AG04449 (cell line): ENCODE results near the gene BNIPL.

Experiments
- CTCF ChIA-PET: fragments of 350-600 bp; formaldehyde crosslinking; extraction: SDS; loops from one replicate; lab custom pipeline; 2021; ENCODE audit warnings: antibody characterized with exemption; lab: Yijun Ruan, JAX
- POLR2A ChIA-PET: fragments of 400-600, 350-600 bp; formaldehyde crosslinking; extraction: SDS; loops from one replicate; lab custom pipeline; 2020; ENCODE audit warnings: antibody characterized with exemption, inconsistent platforms; lab: Yijun Ruan, JAX
- DNase-seq: peaks from one replicate; pipeline ENCODE4 v3.0.0-alpha.2; 2010; ENCODE audit warnings: low read depth, low spot score
- H3K4me3 ChIP-seq: 2 replicates; pipeline ENCODE4 v1.5.1; 2011; ENCODE audit warnings: low read depth, mild to moderate bottlenecking, control low read depth, low read length
- TF ChIP-seq, protein P1 (sequence below): IDR thresholded peaks from one replicate; pipeline ENCODE4 v1.5.1; 2011; ENCODE audit warnings: mild to moderate bottlenecking, moderate library complexity, low read length, control low read depth, inconsistent platforms; ENCODE audit not compliant: insufficient read depth; ENCODE audit errors: missing control alignments

BNIPL gene, protein sequence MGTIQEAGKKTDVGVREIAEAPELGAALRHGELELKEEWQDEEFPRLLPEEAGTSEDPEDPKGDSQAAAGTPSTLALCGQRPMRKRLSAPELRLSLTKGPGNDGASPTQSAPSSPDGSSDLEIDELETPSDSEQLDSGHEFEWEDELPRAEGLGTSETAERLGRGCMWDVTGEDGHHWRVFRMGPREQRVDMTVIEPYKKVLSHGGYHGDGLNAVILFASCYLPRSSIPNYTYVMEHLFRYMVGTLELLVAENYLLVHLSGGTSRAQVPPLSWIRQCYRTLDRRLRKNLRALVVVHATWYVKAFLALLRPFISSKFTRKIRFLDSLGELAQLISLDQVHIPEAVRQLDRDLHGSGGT

DNA sequence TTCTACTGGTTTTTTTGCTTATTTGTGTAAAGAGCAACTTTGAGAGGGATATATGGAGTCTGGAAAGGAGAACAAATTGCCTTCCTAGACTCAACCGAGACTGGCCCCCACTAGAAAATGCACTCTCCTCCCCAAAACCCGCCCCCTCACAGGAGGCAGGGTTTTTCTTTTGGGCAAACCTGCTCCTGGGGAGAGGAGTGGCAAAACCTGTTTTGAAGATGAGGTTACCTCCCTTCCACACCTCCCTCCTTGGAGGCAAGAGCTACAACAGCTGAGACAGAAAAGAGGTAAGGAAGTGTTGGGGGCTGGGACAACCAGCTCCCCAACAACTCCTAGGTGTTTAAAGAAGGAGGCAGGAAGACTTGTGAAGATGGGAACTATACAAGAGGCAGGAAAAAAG lies at the start of gene BNIPL:
BNIPL (plus strand) TSS at position 231 of the 400 bp plus-strand sequence; CDS start at position 371, 140 bp downstream.
- ChIA-PET POLR2A (no interaction called here), CTCF (interaction anchor here (0.8 to 2.4 kb wide), 2 partner anchors 12 kb away, joined by 3 to 14 read pairs; no protein-coding TSS in a partner anchor)
- TF ChIP-seq, protein P1, sequence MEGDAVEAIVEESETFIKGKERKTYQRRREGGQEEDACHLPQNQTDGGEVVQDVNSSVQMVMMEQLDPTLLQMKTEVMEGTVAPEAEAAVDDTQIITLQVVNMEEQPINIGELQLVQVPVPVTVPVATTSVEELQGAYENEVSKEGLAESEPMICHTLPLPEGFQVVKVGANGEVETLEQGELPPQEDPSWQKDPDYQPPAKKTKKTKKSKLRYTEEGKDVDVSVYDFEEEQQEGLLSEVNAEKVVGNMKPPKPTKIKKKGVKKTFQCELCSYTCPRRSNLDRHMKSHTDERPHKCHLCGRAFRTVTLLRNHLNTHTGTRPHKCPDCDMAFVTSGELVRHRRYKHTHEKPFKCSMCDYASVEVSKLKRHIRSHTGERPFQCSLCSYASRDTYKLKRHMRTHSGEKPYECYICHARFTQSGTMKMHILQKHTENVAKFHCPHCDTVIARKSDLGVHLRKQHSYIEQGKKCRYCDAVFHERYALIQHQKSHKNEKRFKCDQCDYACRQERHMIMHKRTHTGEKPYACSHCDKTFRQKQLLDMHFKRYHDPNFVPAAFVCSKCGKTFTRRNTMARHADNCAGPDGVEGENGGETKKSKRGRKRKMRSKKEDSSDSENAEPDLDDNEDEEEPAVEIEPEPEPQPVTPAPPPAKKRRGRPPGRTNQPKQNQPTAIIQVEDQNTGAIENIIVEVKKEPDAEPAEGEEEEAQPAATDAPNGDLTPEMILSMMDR: no peak
- H3K4me3 ChIP-seq: no peak within 1 kb of the TSS
- no peak for DNase-seq

DNA sequence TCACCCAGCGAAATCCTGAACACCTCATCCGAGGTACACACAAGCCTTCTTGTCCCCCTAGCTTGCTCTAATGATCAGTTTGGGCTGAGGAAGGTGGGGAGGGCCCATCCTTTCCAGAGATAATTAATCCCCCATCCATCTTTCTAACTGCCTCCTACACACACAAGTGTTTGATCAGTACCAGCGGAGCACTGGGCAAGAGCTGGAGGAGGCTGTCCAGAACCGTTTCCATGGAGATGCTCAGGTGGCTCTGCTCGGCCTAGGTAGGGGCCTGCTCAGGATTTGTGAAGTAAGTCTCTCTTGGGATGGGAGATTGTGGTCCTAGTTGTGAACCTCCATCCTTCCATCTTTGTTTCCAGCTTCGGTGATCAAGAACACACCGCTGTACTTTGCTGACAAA lies 48.5 kb upstream of the BNIPL start:
- CTCF ChIA-PET: interaction anchor here (1.0 to 19.7 kb wide), 3 partner anchors 9 to 60 kb away, joined by 3 to 551 read pairs (median 67); partner anchors contain the start of genes ANXA9 and MINDY1
- no peak overlapping the region for H3K4me3 ChIP-seq
- no peak for DNase-seq
- POLR2A ChIA-PET: no interaction called here
- TF ChIP-seq, protein P1: no peak

DNA sequence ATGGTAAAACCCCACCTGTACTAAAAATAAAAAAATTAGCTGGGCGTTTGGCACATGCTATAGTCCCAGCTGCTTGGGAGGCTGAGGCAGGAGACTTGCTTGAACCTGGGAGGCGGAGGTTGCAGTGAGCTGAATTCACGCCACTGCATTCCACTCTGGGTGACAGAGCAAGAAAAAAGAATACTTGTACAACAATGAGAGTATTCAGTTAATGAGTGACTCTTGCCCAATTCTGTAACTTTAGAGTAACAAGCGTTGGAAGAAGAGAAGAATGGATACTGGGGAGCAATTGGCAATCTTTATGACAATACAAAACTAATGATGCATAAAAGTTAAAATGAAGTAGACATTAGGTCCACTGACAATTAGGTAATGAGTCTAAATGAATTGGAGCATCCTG lies 43.8 kb upstream of the BNIPL start:
- TF ChIP-seq, protein P1: no peak
- no peak for DNase-seq
- CTCF ChIA-PET: interaction anchor here (7.0 to 16.2 kb wide), 2 partner anchors 11 to 12 kb away, joined by 136 to 551 read pairs; partner anchors contain the start of genes ANXA9, CERS2 and MINDY1
- POLR2A ChIA-PET: no interaction called here
- no peak overlapping the region for H3K4me3 ChIP-seq

DNA sequence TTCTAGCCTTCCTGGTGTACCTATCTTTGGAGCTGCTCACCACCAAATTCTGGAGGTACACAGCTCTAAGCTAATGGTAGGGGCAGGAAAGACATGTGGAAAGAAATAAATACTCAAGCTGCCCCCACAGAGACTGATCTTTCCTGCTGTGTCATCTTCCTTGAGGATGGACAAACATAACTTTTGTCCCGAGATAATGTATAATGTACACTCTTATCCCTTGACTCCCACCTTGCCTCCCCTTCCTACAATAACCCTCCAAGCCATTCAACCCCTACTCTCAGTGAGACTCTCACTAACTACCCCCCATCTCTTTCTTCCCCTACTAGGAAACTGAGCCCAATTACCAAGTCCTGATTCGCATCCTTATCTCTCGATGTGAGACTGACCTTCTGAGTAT lies 42.1 kb upstream of the BNIPL start:
- TF ChIP-seq, protein P1: no peak

DNA sequence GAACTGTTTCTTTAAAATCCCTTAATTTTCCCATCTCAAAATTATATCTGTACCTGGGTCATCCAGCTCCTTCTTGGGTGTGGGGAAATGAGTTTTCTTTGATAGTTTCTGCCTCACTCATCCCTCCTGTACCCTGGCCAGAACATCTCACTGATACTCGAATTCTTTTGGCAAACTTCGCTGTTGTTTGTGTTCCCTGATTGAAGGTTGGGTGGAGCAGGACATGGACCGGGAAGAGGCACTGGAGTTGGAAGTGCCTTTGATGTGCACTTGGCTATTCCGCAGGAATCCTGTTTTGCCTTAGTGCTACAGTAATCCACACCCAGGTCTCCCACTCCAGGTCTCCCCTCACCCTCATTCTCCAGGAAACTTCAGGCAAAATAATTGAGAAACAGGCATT lies 40.9 kb upstream of the BNIPL start:
- ChIA-PET CTCF (interaction anchor here (0.7 to 16.2 kb wide), 27 partner anchors 10 to 487 kb away, joined by 3 to 551 read pairs (median 4); partner anchors contain the start of genes ANXA9, CERS2, CTSK and MINDY1), POLR2A (no interaction called here)
- TF ChIP-seq, protein P1: no peak
- no peak overlapping the region for H3K4me3 ChIP-seq
- no peak for DNase-seq

More for the DNA sequence above, 42.1 kb upstream of the BNIPL start:
- no peak for DNase-seq
- CTCF ChIA-PET: interaction anchor here (1.1 to 16.2 kb wide), 14 partner anchors 11 to 485 kb away, joined by 3 to 551 read pairs (median 7); partner anchors contain the start of genes ANXA9, CERS2, CTSK and MINDY1
- no peak overlapping the region for H3K4me3 ChIP-seq
- POLR2A ChIA-PET: no interaction called here

DNA sequence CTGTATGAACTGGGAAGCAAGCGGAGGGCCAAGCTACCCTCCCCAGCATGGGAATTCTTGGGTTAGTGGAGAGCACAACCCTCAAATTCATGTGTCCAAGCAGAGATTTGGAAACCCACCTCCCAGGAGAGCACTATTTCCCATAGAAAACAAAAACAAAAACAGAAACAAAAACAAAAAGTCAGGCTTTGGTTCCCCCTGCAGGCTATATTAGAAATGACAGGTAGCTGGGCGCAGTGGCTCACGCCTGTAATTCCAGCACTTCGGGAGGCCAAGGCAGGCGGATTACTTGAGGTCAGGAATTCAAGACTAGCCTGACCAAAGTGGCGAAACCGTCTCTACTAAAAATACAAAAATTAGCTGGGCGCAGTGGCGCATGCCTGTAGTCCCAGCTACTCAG lies 40.5 kb upstream of the BNIPL start:
- CTCF ChIA-PET: interaction anchor here (0.6 to 16.2 kb wide), 29 partner anchors 9 to 610 kb away, joined by 3 to 551 read pairs (median 4); partner anchors contain the start of genes ANXA9, C1orf56, CERS2 and CTSK
- TF ChIP-seq, protein P1: peak; percentile 51
- POLR2A ChIA-PET: interaction anchor here (1.2 kb wide), 2 partner anchors 10 to 11 kb away, joined by 3 read pairs; partner anchors contain the start of gene MINDY1
- no peak for DNase-seq
- H3K4me3 ChIP-seq: no peak overlapping the region
